Ishikawa (cell line): ENCODE measurements around the gene CPXM1.

ENCODE experiments used
- CEBPB ChIP-seq: IDR thresholded peaks from 2 replicates; pipeline ENCODE4 v1.6.1; 2012
- CREB1 ChIP-seq: IDR thresholded peaks from 2 replicates; pipeline ENCODE4 v1.6.1; 2012; ENCODE audit warnings: low read depth
- EGR1 ChIP-seq: IDR thresholded peaks from 2 replicates; pipeline ENCODE4 v1.6.1; 2012
- EP300 ChIP-seq: IDR thresholded peaks from 2 replicates; pipeline ENCODE4 v1.6.1; 2012; ENCODE audit warnings: borderline replicate concordance
- RAD21 ChIP-seq: IDR thresholded peaks from 2 replicates; pipeline ENCODE4 v1.6.1; 2012; ENCODE audit warnings: low read depth
- REST ChIP-seq: IDR thresholded peaks from 2 replicates; pipeline ENCODE4 v1.6.1; 2012; ENCODE audit warnings: low read depth, mild to moderate bottlenecking
- TAF1 ChIP-seq: IDR thresholded peaks from 2 replicates; pipeline ENCODE4 v1.6.1; 2012; ENCODE audit warnings: low read depth, mild to moderate bottlenecking
- YY1 ChIP-seq: IDR thresholded peaks from 2 replicates; pipeline ENCODE4 v1.6.1; 2012; ENCODE audit warnings: low read depth
- TF ChIP-seq, protein P1 (sequence below): IDR thresholded peaks from 2 replicates; pipeline ENCODE4 v1.6.1; 2012

DNA sequence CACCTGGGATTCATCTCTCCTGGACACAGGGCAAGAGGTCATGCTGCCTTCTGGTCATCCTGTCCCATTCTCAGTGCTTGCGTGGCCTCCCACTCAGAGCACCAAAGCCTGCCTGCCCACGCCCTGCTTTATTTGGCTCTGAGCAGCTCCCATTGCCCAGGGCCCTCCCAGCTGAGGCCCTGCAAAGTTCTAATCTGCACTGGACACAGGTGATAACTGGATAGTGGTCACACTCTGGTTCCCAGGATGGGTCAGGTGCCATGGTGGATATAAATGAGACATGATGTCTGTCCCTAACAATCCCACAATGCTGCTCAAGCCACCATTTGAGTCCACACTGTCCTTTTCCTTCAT, 39.5 kb downstream of the CPXM1 start:
- TF ChIP-seq REST: no peak
- TF ChIP-seq CREB1: no peak
- TF ChIP-seq EP300: no peak
- no peak for TF ChIP-seq YY1
- TF ChIP-seq, protein P1, sequence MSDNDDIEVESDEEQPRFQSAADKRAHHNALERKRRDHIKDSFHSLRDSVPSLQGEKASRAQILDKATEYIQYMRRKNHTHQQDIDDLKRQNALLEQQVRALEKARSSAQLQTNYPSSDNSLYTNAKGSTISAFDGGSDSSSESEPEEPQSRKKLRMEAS: no peak
- no peak for TF ChIP-seq RAD21
- TF ChIP-seq EGR1: no peak
- TF ChIP-seq TAF1: no peak
- no peak for TF ChIP-seq CEBPB
